Measurements from ENCODE around the gene PRKAA2.

The PRKAA2 gene

DNA sequence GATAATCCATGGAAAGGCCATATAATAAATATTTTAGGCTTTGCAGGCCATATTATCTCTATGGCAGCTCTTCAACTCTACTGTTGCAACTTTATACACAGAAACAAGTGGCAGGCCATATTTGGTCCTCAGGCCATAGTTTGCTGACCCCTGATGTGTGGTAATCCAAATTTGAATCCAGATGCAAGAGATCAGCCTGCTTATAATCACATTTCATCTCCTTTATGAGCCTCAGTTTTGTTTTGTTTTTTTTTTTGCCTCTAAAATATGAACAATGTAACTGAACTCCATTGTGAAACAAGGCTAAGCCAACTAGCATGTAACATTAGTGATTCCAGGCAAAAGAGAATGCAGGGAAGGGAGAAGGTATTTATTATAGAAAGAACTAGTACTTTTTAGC, 81.6 kb downstream of the PRKAA2 start:
- DNase-seq: no peak

- DNase-seq: no peak
Observed at GRCh38 chr1:56728964-56729363, 83.8 kb downstream of the PRKAA2 start.

- no peak for DNase-seq
Observed at GRCh38 chr1:56745231-56745630, 100.1 kb downstream of the PRKAA2 start.

DNA sequence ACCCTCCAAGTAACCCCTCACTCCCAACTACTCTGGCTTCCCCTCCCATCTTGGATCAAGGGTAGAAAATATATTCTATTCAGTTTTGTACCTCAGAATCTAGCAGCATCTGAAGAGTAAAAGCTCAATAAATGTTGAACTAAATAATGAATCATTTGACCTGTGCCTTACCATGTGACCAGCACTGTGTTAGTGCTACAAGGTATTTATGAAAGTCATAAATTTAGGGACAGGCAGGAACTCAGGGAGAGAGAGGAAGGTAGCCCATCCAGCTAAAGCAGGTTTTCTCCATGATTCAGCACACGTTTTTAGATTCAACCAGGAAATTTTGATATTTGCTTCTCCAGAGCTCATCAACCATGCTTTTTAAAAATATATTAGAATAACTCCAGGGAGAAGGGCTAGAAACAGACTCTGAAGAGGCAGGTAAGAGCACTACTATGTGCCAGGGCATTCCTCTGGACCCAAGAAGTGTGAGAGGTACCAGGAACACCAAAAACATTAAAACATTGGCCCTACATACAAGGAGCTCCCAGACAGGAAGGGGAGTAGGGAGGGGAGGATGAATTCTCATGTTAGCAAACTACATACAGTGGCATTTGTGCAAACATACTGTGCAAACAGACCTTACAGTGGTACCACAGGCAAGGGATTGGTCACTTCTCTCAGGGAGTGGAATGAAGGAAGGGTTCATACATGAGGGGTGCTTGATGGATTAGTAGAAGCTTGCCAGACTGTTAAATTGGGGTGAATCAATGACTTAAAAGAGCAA, 109.8 kb downstream of the PRKAA2 start:
- no peak for DNase-seq

DNA sequence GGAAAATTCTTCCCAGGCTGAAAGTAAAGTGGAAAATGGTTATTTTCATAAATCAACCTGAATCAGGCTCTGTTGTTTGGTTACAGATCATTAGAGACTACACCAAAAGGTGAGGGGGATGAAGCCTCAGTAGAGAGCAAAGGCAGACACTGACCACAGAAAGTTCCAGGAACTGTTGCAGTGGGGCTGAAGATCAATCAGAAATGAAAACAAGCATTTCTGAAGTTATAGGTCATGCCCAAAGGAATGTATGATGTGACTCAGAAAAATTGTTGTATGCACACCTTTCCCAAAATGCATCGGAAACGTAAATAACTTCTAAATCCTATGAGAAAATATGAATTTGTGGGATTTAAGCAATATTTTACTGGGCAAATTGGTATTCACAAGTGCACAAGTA, 110.8 kb downstream of the PRKAA2 start:
- DNase-seq: no peak

DNA sequence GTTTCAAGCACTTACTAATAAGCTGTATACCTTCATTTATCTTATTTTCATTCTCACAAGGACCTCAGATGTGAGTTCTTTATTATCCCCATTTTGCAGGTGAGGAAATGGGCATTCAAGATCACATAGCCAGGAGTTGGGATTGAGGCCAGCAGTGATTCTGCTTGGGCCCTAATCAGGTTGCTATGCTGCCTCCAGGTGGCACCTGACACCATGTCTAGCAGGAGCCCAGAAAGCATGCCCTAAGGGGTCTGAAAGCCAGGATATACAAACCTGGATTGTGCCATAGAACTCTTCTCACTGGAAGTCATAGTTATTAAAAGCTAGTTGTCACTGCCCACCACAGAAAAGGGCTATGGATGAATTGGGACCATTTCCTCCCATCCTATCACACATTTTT, 113.0 kb downstream of the PRKAA2 start:
- DNase-seq: no peak

- no peak for DNase-seq
Observed at GRCh38 chr1:56758794-56759193, 113.7 kb downstream of the PRKAA2 start.
